ENCODE measurements around the gene TPK1.

DNA sequence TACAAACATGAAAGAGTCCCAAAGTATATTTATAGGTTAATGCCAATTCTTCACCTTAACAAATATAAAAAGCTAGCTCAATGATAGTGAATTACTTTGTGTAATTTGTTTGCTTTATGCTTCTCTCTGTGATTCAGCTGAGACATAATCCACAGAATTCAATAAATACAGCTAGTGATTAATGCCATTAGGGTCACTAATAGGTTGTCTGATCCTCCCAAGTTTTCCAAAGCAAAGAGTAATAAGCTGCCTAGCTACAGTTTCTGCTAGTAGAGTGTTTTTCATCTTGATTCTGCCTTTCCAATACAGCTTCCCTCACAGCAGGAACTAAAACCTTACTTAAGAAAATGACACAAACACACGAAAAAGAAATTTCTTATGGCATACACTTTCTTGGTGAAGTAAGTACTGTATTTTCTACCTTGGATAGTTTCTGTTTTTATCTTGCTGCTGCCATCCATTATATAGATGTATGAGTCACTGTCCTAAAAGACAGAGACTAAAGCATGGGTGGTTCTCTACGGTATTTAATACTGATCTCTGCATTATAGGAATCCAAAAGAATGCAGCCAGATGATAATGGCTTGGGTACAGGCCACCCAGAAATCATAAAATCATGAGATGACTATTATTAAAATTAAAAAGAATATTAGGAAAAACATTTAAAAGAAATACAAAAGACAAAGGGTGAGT lies 170.0 kb downstream of the TPK1 start:
- TF ChIP-seq, protein P1, sequence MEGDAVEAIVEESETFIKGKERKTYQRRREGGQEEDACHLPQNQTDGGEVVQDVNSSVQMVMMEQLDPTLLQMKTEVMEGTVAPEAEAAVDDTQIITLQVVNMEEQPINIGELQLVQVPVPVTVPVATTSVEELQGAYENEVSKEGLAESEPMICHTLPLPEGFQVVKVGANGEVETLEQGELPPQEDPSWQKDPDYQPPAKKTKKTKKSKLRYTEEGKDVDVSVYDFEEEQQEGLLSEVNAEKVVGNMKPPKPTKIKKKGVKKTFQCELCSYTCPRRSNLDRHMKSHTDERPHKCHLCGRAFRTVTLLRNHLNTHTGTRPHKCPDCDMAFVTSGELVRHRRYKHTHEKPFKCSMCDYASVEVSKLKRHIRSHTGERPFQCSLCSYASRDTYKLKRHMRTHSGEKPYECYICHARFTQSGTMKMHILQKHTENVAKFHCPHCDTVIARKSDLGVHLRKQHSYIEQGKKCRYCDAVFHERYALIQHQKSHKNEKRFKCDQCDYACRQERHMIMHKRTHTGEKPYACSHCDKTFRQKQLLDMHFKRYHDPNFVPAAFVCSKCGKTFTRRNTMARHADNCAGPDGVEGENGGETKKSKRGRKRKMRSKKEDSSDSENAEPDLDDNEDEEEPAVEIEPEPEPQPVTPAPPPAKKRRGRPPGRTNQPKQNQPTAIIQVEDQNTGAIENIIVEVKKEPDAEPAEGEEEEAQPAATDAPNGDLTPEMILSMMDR (IDR thresholded peaks at IDR 0.05), result no peak
- no peak for TF ChIP-seq POLR2A (IDR thresholded peaks at IDR 0.05)

Data from vagina (tissue), 2 donors.